Activated CD4-positive, alpha-beta memory T cell treated with anti-CD3 and anti-CD28 coated beads for 36 hours (primary cell): ENCODE results near the gene DUSP7. TPM values are rescaled to one million over a fixed set of nuclear protein-coding genes. Genes with fewer than 3 reads are reported as not detected.

ENCODE experiments used
- CTCF ChIA-PET: fragments of 350-600 bp; sonication (Branson Sonifier 250); formaldehyde crosslinking; loops from one replicate; lab custom pipeline; 2021; ENCODE audit warnings: antibody characterized with exemption, inconsistent platforms; lab: Charles Lee
- POLR2A ChIA-PET: fragments of 350-600 bp; sonication (Branson Sonifier 250); formaldehyde crosslinking; loops from one replicate; lab custom pipeline; 2021; ENCODE audit warnings: antibody characterized with exemption; lab: Charles Lee
- DNase-seq: peaks from one replicate; pipeline ENCODE4 v3.0.0-alpha.2; 2020
- H3K27ac Mint-ChIP-seq: one replicate; pipeline ENCODE4 v1.8.0; 2021; ENCODE audit warnings: mixed read lengths
- H3K27me3 Mint-ChIP-seq: one replicate; pipeline ENCODE4 v1.8.0; 2021; ENCODE audit warnings: mixed read lengths
- H3K36me3 Mint-ChIP-seq: one replicate; pipeline ENCODE4 v1.8.0; 2021; ENCODE audit warnings: mixed read lengths
- H3K4me1 Mint-ChIP-seq: one replicate; pipeline ENCODE4 v1.8.0; 2021; ENCODE audit warnings: low read depth, mixed read lengths
- H3K4me3 Mint-ChIP-seq: one replicate; pipeline ENCODE4 v1.8.0; 2021; ENCODE audit warnings: mild to moderate bottlenecking, mixed read lengths
- H3K9me3 Mint-ChIP-seq: one replicate; pipeline ENCODE4 v1.8.0; 2021; ENCODE audit warnings: mixed read lengths
- intact Hi-C: fragments of 100-400 bp; cut with micrococcal nuclease; formaldehyde crosslinking; loops from one replicate; pipeline ENCODE4 v1.15.1; 2023
- total RNA-seq, 2 experiments: library from RNA; stranded (reverse); gene quantifications; one replicate each; pipeline ENCODE4 v1.2.3, GENCODE V29; 2021

The DUSP7 gene
- total RNA-seq, 2 experiments from 2014 or later, result 14.1 to 14.5 TPM

DNA sequence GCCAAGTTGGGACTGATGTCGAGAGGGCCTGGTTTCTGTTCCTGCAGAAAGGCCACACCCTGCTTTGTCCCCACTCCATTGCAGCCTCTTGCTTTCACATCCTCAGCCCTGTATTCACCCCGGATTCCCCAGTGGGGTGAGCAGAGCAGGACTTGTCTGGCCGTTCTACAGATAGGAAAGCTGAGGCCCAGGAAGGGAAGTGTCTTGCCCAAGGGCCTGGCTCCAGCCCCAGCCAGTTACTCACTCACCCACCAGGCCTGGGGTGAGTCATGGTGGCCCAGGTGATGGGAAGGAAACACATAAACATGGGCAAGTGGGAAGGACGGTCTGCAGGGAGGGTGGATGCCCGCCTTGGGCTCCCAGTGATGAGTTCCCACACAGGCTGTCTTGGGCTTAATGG is 6.1 kb upstream of the DUSP7 start:
- CTCF ChIA-PET, result interaction anchor here (1.4 kb wide), 1 partner anchor 61 kb away, joined by 4 read pairs; no protein-coding TSS in a partner anchor
- POLR2A ChIA-PET, result no interaction called here
- peak; percentile 36 for DNase-seq
- H3K4me3 Mint-ChIP-seq, result no peak overlapping the region
- H3K27ac Mint-ChIP-seq, result no peak overlapping the region
- H3K9me3 Mint-ChIP-seq, result no peaks in the 10 kb centered on the region
- intact Hi-C loops, result no loop called here
- no peaks in the 10 kb centered on the region for H3K36me3 Mint-ChIP-seq
- H3K27me3 Mint-ChIP-seq, result no peaks in the 10 kb centered on the region
- peaks cover 2% of the 10 kb centered on the region for H3K4me1 Mint-ChIP-seq

DNA sequence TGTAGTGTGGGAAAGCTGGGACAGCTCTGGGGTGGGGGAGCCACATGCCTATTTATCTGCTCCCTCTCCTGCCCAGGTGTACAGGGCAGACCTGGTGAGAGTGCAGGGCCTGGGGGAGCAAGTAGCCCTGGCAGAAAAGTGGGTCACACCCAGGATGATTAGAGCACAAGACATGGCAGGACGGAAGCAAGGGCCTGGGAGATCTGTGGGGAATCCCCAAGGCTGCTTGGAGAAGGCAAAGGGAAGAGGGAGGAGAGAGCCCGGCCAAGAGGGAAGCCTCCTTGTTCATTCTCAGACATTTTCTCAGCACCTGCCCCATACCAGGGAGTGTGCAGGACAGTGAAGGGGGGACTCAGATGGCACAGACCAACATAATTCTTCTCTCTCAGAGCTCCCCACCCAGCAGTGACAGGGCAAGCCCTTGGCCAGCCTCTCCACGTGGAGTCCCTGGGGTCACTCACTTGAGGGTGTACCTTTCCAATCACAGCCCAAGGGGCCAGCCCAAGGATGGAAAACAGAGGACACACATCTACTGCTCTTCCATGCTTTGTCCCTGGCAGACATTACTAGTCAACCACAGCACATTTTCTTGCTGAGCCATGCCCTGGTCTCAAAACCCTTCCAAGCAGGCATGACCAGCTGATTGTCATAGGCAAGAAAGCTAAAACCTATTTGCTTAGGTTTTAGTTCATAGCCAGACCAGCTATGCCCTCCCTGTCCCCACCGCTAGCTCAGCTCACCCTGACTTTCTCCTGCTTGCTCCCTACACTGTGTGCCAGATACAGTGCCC is 4.9 kb upstream of the DUSP7 start:
- no peaks in the 10 kb centered on the region for H3K9me3 Mint-ChIP-seq
- no peaks in the 10 kb centered on the region for H3K27me3 Mint-ChIP-seq
- no peak for DNase-seq
- peaks cover 3% of the 10 kb centered on the region for H3K4me1 Mint-ChIP-seq
- intact Hi-C loops, result no loop called here
- H3K4me3 Mint-ChIP-seq, result no peak overlapping the region
- ChIA-PET CTCF (interaction anchor here (0.6 kb wide), 1 partner anchor 9 kb away, joined by 3 read pairs; no protein-coding TSS in a partner anchor), POLR2A (no interaction called here)
- H3K27ac Mint-ChIP-seq, result no peak overlapping the region
- H3K36me3 Mint-ChIP-seq, result no peaks in the 10 kb centered on the region

DNA sequence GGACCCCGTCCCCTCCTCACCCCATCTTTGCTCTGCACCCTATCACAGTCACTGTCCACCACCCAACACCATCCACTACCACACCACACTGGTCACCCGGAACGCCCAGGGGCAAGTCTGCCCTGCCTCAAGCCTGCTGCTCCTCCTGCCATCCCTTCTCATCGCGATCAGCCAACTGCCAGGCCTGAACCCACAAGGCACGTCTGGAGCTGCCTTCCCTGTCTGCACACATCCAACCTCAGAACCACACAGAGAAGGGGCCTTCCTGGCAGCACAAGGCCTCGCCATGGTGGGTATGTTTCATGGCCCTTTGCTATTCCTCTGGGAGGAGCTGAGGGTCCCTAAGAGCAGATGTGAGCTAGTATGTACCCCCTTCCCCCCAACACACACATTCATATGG is 3.4 kb upstream of the DUSP7 start:
- POLR2A ChIA-PET, result interaction anchor here (0.9 kb wide), 1 partner anchor 64 kb away, joined by 3 read pairs; the partner anchor contains the start of gene RPL29
- H3K4me3 Mint-ChIP-seq, result no peak overlapping the region
- no peaks in the 10 kb centered on the region for H3K36me3 Mint-ChIP-seq
- CTCF ChIA-PET, result interaction anchor here (0.6 to 1.1 kb wide), 3 partner anchors 58 to 755 kb away, joined by 3 read pairs; no protein-coding TSS in a partner anchor
- intact Hi-C loops, result loop anchor here (5.0 to 10.0 kb wide), 3 partner anchors 77 to 475 kb away; partner anchors contain the start of genes ACY1, NT5DC2 and UQCC5
- H3K27me3 Mint-ChIP-seq, result no peaks in the 10 kb centered on the region
- H3K27ac Mint-ChIP-seq, result no peak overlapping the region
- no peak for DNase-seq
- no peaks in the 10 kb centered on the region for H3K9me3 Mint-ChIP-seq
- H3K4me1 Mint-ChIP-seq, result peaks cover 3% of the 10 kb centered on the region

DNA sequence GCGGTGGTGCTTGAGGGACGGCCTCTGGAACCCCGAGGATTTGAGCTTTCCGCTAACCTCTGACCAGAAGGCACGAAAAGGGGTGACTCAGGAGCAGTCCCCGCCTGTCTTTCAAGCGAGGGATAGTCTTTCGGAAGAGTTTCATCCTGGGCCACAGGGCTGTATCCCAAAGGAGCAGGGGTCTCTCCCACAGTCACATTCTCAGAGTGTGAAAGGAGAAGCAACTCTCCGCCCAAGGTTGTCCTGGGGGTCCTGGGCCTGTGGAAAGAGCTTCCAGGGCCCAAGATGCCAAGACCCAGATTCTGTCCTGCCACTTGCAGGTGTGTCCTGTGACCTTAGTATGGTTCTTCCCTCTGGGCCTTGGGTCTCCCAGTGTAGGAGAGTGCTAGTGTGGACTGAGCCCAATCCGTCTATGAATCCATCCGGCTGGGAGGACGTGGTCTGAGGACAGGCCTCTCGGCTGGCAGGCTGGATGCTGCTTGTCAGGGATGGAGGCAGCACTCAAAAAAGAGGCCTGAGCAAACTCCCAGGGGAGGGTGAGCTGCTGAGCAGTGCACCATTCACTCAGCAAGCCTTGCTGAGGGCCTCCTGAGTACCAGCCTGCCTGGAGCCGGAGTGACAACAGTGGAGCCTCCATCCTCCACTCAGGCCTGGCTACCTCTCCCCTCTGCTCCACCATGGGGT is 1.6 kb upstream of the DUSP7 start:
- CTCF ChIA-PET, result interaction anchor here (1.0 to 2.3 kb wide), 9 partner anchors 16 to 281 kb away, joined by 3 to 10 read pairs (median 4); partner anchors contain the start of genes ACY1, PARP3, POC1A and RRP9
- DNase-seq, result no peak
- peak overlapping the region; percentile 43 for H3K4me3 Mint-ChIP-seq
- POLR2A ChIA-PET, result interaction anchor here (0.5 to 2.7 kb wide), 5 partner anchors 8 to 118 kb away, joined by 3 to 16 read pairs (median 4); partner anchors contain the start of genes POC1A, RPL29 and RRP9
- no peaks in the 10 kb centered on the region for H3K27me3 Mint-ChIP-seq
- no peaks in the 10 kb centered on the region for H3K9me3 Mint-ChIP-seq
- peaks cover 21% of the 10 kb centered on the region for H3K4me1 Mint-ChIP-seq
- no peak overlapping the region for H3K27ac Mint-ChIP-seq
- intact Hi-C loops, result loop anchor here (1.0 to 10.0 kb wide), 9 partner anchors 57 to 477 kb away; partner anchors contain the start of genes ACY1, NT5DC2, PARP3 and POC1A
- H3K36me3 Mint-ChIP-seq, result peaks cover 4% of the 10 kb centered on the region

DNA sequence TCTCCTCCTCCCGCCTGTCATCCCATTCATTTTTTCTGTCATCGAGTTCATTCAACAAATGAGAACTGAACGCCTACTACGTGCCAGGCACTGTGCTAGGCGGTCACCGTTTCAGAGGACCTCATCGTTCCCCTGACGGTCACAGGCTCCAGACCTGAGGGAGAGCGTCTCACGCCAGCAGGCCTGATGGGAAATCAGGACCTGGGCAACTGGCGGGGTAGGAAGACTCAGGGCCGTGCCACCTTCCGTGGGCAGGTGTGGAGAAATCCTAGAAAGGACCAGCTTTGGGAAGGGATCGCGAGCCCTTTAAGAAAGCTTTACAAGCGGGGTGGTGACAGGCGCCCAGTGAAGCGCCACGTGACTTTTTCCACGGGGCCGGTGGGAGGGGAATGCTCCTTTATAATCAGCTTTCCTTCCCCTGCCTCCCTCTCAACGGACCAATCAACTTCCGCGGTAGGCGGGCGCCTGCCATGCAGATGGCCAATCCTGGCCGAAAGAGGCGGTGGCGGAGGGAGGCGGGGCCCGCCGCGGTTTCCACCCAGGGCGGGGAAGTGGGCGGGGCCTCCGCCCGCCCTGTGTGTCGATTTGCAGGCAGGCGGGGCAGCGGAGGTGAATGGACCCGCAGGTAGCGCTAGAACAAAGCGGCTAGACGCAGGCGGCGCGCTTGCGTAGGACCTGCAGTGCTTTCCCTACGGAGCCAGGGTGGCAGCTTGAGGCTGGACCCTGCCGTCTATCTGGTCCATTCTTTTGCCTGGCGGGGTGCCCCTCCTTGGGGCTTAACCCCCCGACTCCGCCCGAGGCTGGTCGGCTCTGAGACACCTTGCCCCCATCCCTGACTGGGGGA is 819 bp upstream of the DUSP7 start:
- POLR2A ChIA-PET, result interaction anchor here (1.0 to 2.7 kb wide), 6 partner anchors 9 to 1717 kb away, joined by 3 to 16 read pairs (median 4); partner anchors contain the start of genes POC1A, RASSF1, RPL29 and RRP9
- intact Hi-C loops, result loop anchor here (1.0 to 10.0 kb wide), 9 partner anchors 56 to 478 kb away; partner anchors contain the start of genes ACY1, NT5DC2, PARP3 and POC1A
- Mint-ChIP-seq H3K9me3 (no peaks in the 10 kb centered on the region), H3K27ac (peak overlapping the region; percentile 92), H3K36me3 (peaks cover 4% of the 10 kb centered on the region), H3K27me3 (no peaks in the 10 kb centered on the region), H3K4me3 (peak overlapping the region; percentile 78), H3K4me1 (peaks cover 28% of the 10 kb centered on the region)
- DNase-seq, result peak; percentile 100
- CTCF ChIA-PET, result interaction anchor here (1.0 to 3.8 kb wide), 13 partner anchors 16 to 282 kb away, joined by 3 to 26 read pairs (median 4); partner anchors contain the start of genes ABHD14A, ABHD14B, ACY1 and PARP3

DNA sequence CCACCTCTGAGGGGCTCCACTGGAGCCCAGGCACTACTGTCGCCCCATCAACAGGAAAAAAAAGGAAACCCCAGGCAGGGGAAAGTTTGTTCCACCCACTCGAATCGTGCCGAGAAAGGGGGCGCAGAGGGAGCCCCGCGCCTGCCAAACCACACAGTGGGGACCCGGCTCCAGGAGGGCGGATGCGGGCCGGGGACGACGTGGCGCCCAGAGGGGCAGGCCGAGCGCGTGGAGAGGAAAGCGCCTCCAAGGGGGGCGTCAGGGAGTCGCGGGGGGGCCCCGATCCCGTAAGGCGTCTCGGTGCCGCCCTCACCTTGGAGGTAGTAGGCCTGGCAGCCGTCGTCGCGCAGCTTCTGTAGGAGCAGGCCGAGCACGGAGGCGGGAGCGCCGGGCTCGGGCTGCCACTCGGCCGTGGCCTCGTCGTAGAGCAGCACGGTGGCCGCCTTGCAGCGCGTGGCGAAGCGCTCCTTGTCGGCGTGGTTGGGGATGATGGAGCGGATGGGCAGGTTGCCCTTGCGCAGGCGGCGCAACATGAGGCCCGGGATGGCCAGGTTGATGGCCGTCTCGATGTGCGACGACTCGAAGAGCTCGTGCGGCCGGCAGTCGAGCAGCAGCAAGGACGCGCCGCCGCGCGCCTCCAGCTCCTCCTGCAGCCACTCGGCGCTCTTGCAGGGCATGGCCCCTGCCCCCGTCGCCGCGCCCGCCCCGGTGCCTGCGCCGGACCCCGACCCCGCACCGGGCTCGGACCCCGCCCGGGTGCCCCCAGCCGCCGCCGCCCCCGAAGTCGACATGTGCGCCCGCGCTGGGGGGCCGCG is 627 bp downstream of the DUSP7 start:
- intact Hi-C loops, result loop anchor here (5.0 to 10.0 kb wide), 3 partner anchors 73 to 479 kb away; partner anchors contain the start of genes ACY1, NT5DC2 and UQCC5
- ChIA-PET CTCF (interaction anchor here (0.7 to 5.5 kb wide), 11 partner anchors 8 to 164 kb away, joined by 3 to 50 read pairs (median 7); partner anchors contain the start of genes ABHD14A, ABHD14B, ACY1 and PARP3), POLR2A (interaction anchor here (0.6 to 2.7 kb wide), 11 partner anchors 19 to 1715 kb away, joined by 3 to 16 read pairs (median 3); partner anchors contain the start of genes GLYCTK, POC1A, RASSF1 and RPL29)
- Mint-ChIP-seq H3K4me3 (peak overlapping the region; percentile 88), H3K27ac (peak overlapping the region; percentile 86), H3K9me3 (no peaks in the 10 kb centered on the region), H3K27me3 (no peaks in the 10 kb centered on the region), H3K4me1 (peaks cover 37% of the 10 kb centered on the region), H3K36me3 (peaks cover 11% of the 10 kb centered on the region)
- peak; percentile 63 for DNase-seq

DNA sequence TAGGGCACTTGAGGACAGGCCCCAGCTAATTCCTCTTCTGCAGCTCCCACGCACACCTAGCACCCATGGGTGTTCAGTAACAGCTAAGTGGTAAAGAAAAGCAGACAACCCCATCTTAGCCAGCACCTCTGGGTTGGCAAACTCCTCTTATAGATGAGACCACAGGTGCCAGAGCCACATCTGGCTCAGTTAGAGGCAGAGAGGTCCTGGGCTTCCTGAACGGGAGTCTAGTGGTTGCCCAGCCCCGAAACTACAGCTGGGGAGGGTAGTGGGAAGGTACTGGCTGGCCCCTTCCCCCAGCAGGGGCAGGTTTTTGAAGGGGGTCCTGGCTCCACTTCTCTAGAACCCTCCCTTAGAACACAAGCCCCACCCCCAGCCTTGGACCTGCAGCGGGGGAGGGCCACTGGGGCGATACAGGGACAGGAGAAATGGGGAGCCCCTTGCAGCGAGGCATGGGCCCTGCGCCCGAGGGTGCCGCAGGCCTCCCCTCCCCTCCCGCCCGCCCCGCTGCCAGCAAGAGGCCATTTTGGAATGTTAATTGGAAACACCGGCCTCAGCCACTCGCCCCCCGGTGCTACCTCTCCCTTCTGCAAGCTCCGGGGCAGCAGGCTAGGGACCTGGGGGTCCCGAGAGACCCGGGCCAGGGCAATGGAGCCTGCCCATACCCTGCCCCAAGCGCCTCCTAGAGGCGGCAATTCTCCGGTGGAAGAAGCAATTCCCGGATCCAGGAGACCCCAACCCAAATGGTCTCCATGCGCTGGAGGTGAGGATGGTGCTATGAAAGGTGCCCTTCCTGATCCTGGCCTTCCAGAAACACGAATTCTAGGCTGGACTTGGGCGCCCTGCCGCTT is 1.5 kb downstream of the DUSP7 start:
- Mint-ChIP-seq H3K27me3 (no peaks in the 10 kb centered on the region), H3K36me3 (peaks cover 14% of the 10 kb centered on the region), H3K4me3 (peak overlapping the region; percentile 88), H3K4me1 (peaks cover 39% of the 10 kb centered on the region), H3K27ac (peak overlapping the region; percentile 95), H3K9me3 (no peaks in the 10 kb centered on the region)
- CTCF ChIA-PET, result interaction anchor here (0.9 to 5.5 kb wide), 6 partner anchors 32 to 113 kb away, joined by 3 to 50 read pairs (median 17); partner anchors contain the start of genes ABHD14A, ABHD14B, POC1A and RRP9
- POLR2A ChIA-PET, result interaction anchor here (1.0 to 4.3 kb wide), 5 partner anchors 26 to 100 kb away, joined by 3 to 18 read pairs (median 4); partner anchors contain the start of genes ABHD14B, POC1A and RPL29
- DNase-seq, result peak; percentile 39
- intact Hi-C loops, result loop anchor here (5.0 to 10.0 kb wide), 3 partner anchors 73 to 480 kb away; partner anchors contain the start of genes ACY1, NT5DC2 and UQCC5

DNA sequence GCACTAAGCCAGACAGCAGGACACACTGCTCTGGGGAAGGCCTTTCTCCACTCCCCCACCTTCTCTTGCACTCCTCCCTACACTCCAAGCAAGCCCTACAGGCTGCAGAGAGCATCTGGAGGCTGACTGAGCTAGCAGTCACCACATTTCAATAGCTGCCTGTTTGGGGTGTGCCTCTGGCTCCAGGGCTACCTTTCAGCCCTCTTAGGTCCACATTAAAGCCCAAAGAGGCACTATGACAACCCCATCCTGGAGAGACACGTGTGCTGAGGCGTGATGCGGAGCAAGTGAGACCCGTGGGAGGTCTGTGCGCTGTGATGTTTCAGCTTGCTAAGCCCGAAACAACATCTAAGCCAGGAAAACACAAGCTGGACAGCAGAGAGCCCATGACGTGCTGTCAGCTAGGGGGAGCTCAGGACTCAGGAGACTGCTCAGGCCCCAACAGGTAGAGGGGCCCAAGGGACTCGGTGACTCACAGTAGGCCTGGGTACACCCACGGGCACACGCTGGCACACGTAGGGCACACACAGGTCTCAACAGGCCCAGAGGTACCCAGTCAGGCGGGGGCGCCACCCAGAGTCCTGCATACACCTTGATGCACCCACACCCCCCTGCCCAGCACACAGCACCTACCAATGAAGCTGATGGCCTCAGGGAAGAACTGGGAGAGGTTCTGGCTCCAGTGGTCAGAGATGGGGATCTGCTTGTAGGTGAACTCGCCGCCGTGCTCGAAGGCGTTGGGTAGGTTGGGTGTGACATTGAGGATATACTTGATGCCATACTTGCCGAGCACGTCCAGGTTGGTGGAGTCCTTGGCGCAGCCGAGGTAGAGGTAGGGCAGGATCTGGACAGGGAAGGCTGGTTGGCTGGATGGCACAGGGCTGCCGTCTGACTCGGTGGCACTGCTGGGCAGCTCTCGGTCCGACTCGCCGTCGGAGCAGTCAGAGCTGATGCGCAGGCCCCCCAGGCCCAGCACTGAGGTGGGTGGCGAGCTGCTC is 2.8 kb downstream of the DUSP7 start:
- ChIA-PET POLR2A (interaction anchor here (1.0 to 4.3 kb wide), 4 partner anchors 58 to 234 kb away, joined by 4 to 18 read pairs (median 4); partner anchors contain the start of genes ABHD14B, GLYCTK, POC1A and RPL29), CTCF (interaction anchor here (0.5 to 5.5 kb wide), 22 partner anchors 13 to 167 kb away, joined by 3 to 50 read pairs (median 4); partner anchors contain the start of genes ABHD14A, ABHD14B, ACY1 and PARP3)
- peak overlapping the region; percentile 95 for H3K27ac Mint-ChIP-seq
- H3K27me3 Mint-ChIP-seq, result no peaks in the 10 kb centered on the region
- peaks cover 14% of the 10 kb centered on the region for H3K36me3 Mint-ChIP-seq
- H3K4me1 Mint-ChIP-seq, result peaks cover 45% of the 10 kb centered on the region
- H3K4me3 Mint-ChIP-seq, result peak overlapping the region; percentile 88
- intact Hi-C loops, result loop anchor here (1.0 to 10.0 kb wide), 5 partner anchors 69 to 481 kb away; partner anchors contain the start of genes NT5DC2, PARP3 and UQCC5
- peak; percentile 72 for DNase-seq
- no peaks in the 10 kb centered on the region for H3K9me3 Mint-ChIP-seq
